Fibroblast of pulmonary artery (primary cell): Measurements from ENCODE around the gene CAMK2B.

Experiments used
- DNase-seq: peaks from one replicate; pipeline ENCODE4 v3.0.0-alpha.2; 2010; ENCODE audit warnings: low read depth
- H3K4me3 ChIP-seq: replicated peaks from 2 replicates; pipeline ENCODE4 v1.5.1; 2011; ENCODE audit warnings: low read depth, mild to moderate bottlenecking, control low read depth, low read length, moderate library complexity
- CTCF ChIP-seq: IDR thresholded peaks from 2 replicates; pipeline ENCODE4 v1.5.1; 2011; ENCODE audit warnings: mild to moderate bottlenecking, control low read depth, low read length, inconsistent platforms; ENCODE audit errors: missing control alignments

Gene CAMK2B

GRCh38 chr7:44195889-44196288 lies 129.5 kb downstream of the CAMK2B start:
- no peak for TF ChIP-seq CTCF
- H3K4me3 ChIP-seq: no peak overlapping the region
- no peak for DNase-seq

GRCh38 chr7:44194562-44195145 lies 130.7 kb downstream of the CAMK2B start:
- no peak overlapping the region for H3K4me3 ChIP-seq
- no peak for DNase-seq
- TF ChIP-seq CTCF: no peak

GRCh38 chr7:44194069-44194468 lies 131.3 kb downstream of the CAMK2B start:
- no peak for TF ChIP-seq CTCF
- no peak overlapping the region for H3K4me3 ChIP-seq
- peak; percentile 23 for DNase-seq

GRCh38 chr7:44193011-44193802 lies 132.2 kb downstream of the CAMK2B start:
- H3K4me3 ChIP-seq: no peak overlapping the region
- TF ChIP-seq CTCF: no peak
- DNase-seq: no peak

GRCh38 chr7:44191171-44191570 lies 134.2 kb downstream of the CAMK2B start:
- no peak for TF ChIP-seq CTCF

GRCh38 chr7:44189993-44190872 lies 135.2 kb downstream of the CAMK2B start:
- no peak overlapping the region for H3K4me3 ChIP-seq
- no peak for TF ChIP-seq CTCF
- no peak for DNase-seq

More at GRCh38 chr7:44191171-44191570, 134.2 kb downstream of the CAMK2B start:
- no peak for DNase-seq
- no peak overlapping the region for H3K4me3 ChIP-seq
